ENCODE data around the gene KLHDC8A. TPM values are rescaled to one million over a fixed set of nuclear protein-coding genes. Genes with fewer than 3 reads are reported as not detected.

KLHDC8A gene
- total and polyA plus RNA-seq, 2 donors (not counting 3 experiments of a cell fraction or from before 2014, with no cell fraction given) = not detected

- intact Hi-C loops (cut with micrococcal nuclease) = no loop called here
- H2AFZ ChIP-seq (ENCODE audit: low read depth, low read length) = no peak overlapping the region
- DNase-seq (ENCODE audit: low read depth, low spot score) (no peak), FAIRE-seq (no peak)
- no peak overlapping the region for H3K4me3 ChIP-seq (replicated peaks in 1 of 3; ENCODE audit: insufficient read depth in 1 of 3, low read depth in 1 of 3, low read length in 3 of 3)
- CTCF ChIA-PET = interaction anchor here (3.1 kb wide), 1 partner anchor 11 kb away, joined by 12 read pairs; no protein-coding TSS in a partner anchor
- H3K27me3 ChIP-seq (ENCODE audit: control insufficient read depth in 2 of 2, insufficient read depth in 2 of 2, low read length in 2 of 2) = peaks cover 52 to 66% of the 10 kb centered on the region in 2 experiments
- H3K9me1 ChIP-seq (replicated peaks; ENCODE audit: control insufficient read depth, extremely low read depth, insufficient read depth, low read length) = no peaks in the 10 kb centered on the region
- dilution Hi-C loops (cut with MboI; ENCODE audit: extremely low pct_ligation_motif_present, low sequenced_read_pairs) = no loop called here
- H3K4me2 ChIP-seq (ENCODE audit: insufficient read depth, low read length) = no peak overlapping the region
- POLR2A ChIA-PET = no interaction called here
- no peaks in the 10 kb centered on the region for H3K36me3 ChIP-seq (ENCODE audit: control insufficient read depth in 2 of 2, extremely low read depth in 1 of 2, insufficient read depth in 2 of 2, low read length in 2 of 2)
- no peak overlapping the region for H3K27ac ChIP-seq (ENCODE audit: insufficient read depth, low read depth, low read length)
- no peak overlapping the region for H3K9ac ChIP-seq (replicated peaks; ENCODE audit: extremely low read depth, insufficient read depth, low read length)
- no peaks in the 10 kb centered on the region for H3K4me1 ChIP-seq (ENCODE audit: control insufficient read depth, extremely low read depth, insufficient read depth, low read length)
- no peaks in the 10 kb centered on the region for H3K9me3 ChIP-seq (replicated peaks; ENCODE audit: control insufficient read depth, insufficient read depth, low read length)
- no TSS peak for BruUV-seq (replicated peaks)
- H3K79me2 ChIP-seq (ENCODE audit: control insufficient read depth, insufficient read depth, low read length) = no peaks in the 10 kb centered on the region
- no peaks in the 10 kb centered on the region for H4K20me1 ChIP-seq (replicated peaks; ENCODE audit: control insufficient read depth, extremely low read depth, insufficient read depth, low read length)
- TF ChIP-seq MAX (IDR thresholded peaks at IDR 0.05; ENCODE audit: insufficient read depth, insufficient read length) (no peak), EZH2 (IDR thresholded peaks at IDR 0.05; ENCODE audit: borderline replicate concordance, low read depth, low read length, severe bottlenecking) (peak; percentile 81), CTCF (IDR thresholded peaks at IDR 0.05; ENCODE audit: extremely low read depth in 1 of 2, insufficient read depth in 1 of 2, low read depth in 1 of 2, low read length in 2 of 2) (peak in 1 of 2 donors; percentile 15)
These were observed 13.2 kb downstream of the KLHDC8A start for GRCh38 chr1:205343431-205344065.

GRCh38 chr1:205342986-205343385 is 13.7 kb downstream of the KLHDC8A start:
- intact Hi-C loops (cut with micrococcal nuclease) = no loop called here
- Histone ChIP-seq H3K9me3 (replicated peaks; ENCODE audit: control insufficient read depth, insufficient read depth, low read length) (no peaks in the 10 kb centered on the region), H3K27ac (ENCODE audit: insufficient read depth, low read depth, low read length) (no peak overlapping the region), H3K27me3 (ENCODE audit: control insufficient read depth in 2 of 2, insufficient read depth in 2 of 2, low read length in 2 of 2) (peaks cover 48 to 64% of the 10 kb centered on the region in 2 experiments), H3K36me3 (ENCODE audit: control insufficient read depth in 2 of 2, extremely low read depth in 1 of 2, insufficient read depth in 2 of 2, low read length in 2 of 2) (no peaks in the 10 kb centered on the region), H3K4me3 (replicated peaks in 1 of 3; ENCODE audit: insufficient read depth in 1 of 3, low read depth in 1 of 3, low read length in 3 of 3) (no peak overlapping the region), H3K9ac (replicated peaks; ENCODE audit: extremely low read depth, insufficient read depth, low read length) (no peak overlapping the region), H3K79me2 (ENCODE audit: control insufficient read depth, insufficient read depth, low read length) (no peaks in the 10 kb centered on the region), H3K9me1 (replicated peaks; ENCODE audit: control insufficient read depth, extremely low read depth, insufficient read depth, low read length) (no peaks in the 10 kb centered on the region), H3K4me2 (ENCODE audit: insufficient read depth, low read length) (no peak overlapping the region), H3K4me1 (ENCODE audit: control insufficient read depth, extremely low read depth, insufficient read depth, low read length) (no peaks in the 10 kb centered on the region), H2AFZ (ENCODE audit: low read depth, low read length) (no peak overlapping the region), H4K20me1 (replicated peaks; ENCODE audit: control insufficient read depth, extremely low read depth, insufficient read depth, low read length) (no peaks in the 10 kb centered on the region)
- BruUV-seq (replicated peaks) = no TSS peak
- DNase-seq (ENCODE audit: low read depth, low spot score) (no peak), FAIRE-seq (no peak)
- CTCF ChIA-PET = interaction anchor here (1.2 kb wide), 1 partner anchor 45 kb away, joined by 5 read pairs; no protein-coding TSS in a partner anchor
- POLR2A ChIA-PET = no interaction called here
- TF ChIP-seq FOS (IDR thresholded peaks at IDR 0.05; ENCODE audit: borderline replicate concordance, insufficient read depth, low read length) = no peak
- TF ChIP-seq POLR2AphosphoS5 (IDR thresholded peaks at IDR 0.05; ENCODE audit: insufficient read depth, low read depth, low read length) = no peak
- TF ChIP-seq MYC (IDR thresholded peaks at IDR 0.05; ENCODE audit: low read depth, low read length) = no peak
- TF ChIP-seq CTCF (IDR thresholded peaks at IDR 0.05; ENCODE audit: extremely low read depth in 1 of 2, insufficient read depth in 1 of 2, low read depth in 1 of 2, low read length in 2 of 2) = no peak
- TF ChIP-seq EZH2 (IDR thresholded peaks at IDR 0.05; ENCODE audit: borderline replicate concordance, low read depth, low read length, severe bottlenecking) = no peak
- TF ChIP-seq POLR2A (IDR thresholded peaks at IDR 0.05; ENCODE audit: low read depth, low read length) = no peak
- TF ChIP-seq JUN (IDR thresholded peaks at IDR 0.05; ENCODE audit: borderline replicate concordance, insufficient read depth, insufficient read length, low read depth) = no peak
- no peak for TF ChIP-seq GATA2 (IDR thresholded peaks at IDR 0.05; ENCODE audit: insufficient read depth, insufficient read length, low read depth, low read length)
- no peak for TF ChIP-seq MAX (IDR thresholded peaks at IDR 0.05; ENCODE audit: insufficient read depth, insufficient read length)
- dilution Hi-C loops (cut with MboI; ENCODE audit: extremely low pct_ligation_motif_present, low sequenced_read_pairs) = no loop called here
